Measurements from ENCODE around the gene MC1R. TPM values are rescaled to one million over a fixed set of nuclear protein-coding genes. Genes with fewer than 3 reads are reported as not detected.
"Not testable (repeated sequence)": the region's sequence is repeated elsewhere in the genome, so short reads cannot be mapped to it uniquely, and the experiment has no call there.

Gene MC1R
- total and polyA plus RNA-seq, 2 of the 8 experiments (the other 6 are each of a cell fraction or from before 2014, with no cell fraction given): 2.2 to 2.9 TPM

- H3K9ac ChIP-seq (replicated peaks in 1 of 4; ENCODE audit: extremely low read depth in 1 of 4, low read depth in 3 of 4, low read length in 3 of 4); H3K14ac ChIP-seq (ENCODE audit: insufficient read length); H3K4me3 ChIP-seq (ENCODE audit: extremely low read depth in 1 of 4, insufficient read depth in 2 of 4, low read depth in 3 of 4, low read length in 4 of 4); H4K5ac ChIP-seq (ENCODE audit: insufficient read length, low read depth, low read length); H2BK120ac ChIP-seq (replicated peaks; ENCODE audit: low read depth, low read length); CTCF ChIA-PET (ENCODE audit: partially characterized antibody); H3K23ac ChIP-seq (ENCODE audit: insufficient read length); H3K4me2 ChIP-seq (ENCODE audit: insufficient read depth in 1 of 2, low read depth in 2 of 2, low read length in 2 of 2); H3K18ac ChIP-seq (ENCODE audit: extremely low read depth, low read length); H2AK5ac ChIP-seq (ENCODE audit: low read depth, low read length); FAIRE-seq; H2BK15ac ChIP-seq (ENCODE audit: low read length); H2AFZ ChIP-seq (ENCODE audit: low read length); H3K4ac ChIP-seq (replicated peaks; ENCODE audit: insufficient read length, low read depth, low read length); H3K9me3 ChIP-seq (ENCODE audit: insufficient read depth in 2 of 2, low read depth in 1 of 2, low read length in 1 of 2); H3K23me2 ChIP-seq (ENCODE audit: low read depth, low read length); H3K56ac ChIP-seq (replicated peaks; ENCODE audit: insufficient read length, low read depth, low read length); H2BK12ac ChIP-seq (ENCODE audit: low read depth, low read length); H3K4me1 ChIP-seq (replicated peaks in 1 of 4; ENCODE audit: control insufficient read depth in 3 of 4, insufficient read depth in 4 of 4, low read length in 3 of 4); H3K27ac ChIP-seq (ENCODE audit: low read depth, low read length); H4K8ac ChIP-seq (ENCODE audit: extremely low read depth, insufficient read depth, low read length); H2BK5ac ChIP-seq (ENCODE audit: low read depth, low read length); H4K91ac ChIP-seq (replicated peaks; ENCODE audit: insufficient read length, low read length); H2BK20ac ChIP-seq (ENCODE audit: low read length); H3K27me3 ChIP-seq (replicated peaks in 1 of 4; ENCODE audit: control insufficient read depth in 3 of 4, extremely low read depth in 1 of 4, insufficient read depth in 3 of 4, low read length in 3 of 4); DNase-seq (ENCODE audit: low read depth in 1 of 2, low spot score in 2 of 2): not testable (repeated sequence)
- H3K36me3 ChIP-seq (ENCODE audit: control insufficient read depth in 2 of 4, insufficient read depth in 4 of 4, low read length in 3 of 4): peaks cover 7 to 36% (median 16%) of the 10 kb centered on the region in 4 experiments
- POLR2A ChIA-PET (ENCODE audit: partially characterized antibody): interaction anchor here (0.7 kb wide), 1 partner anchor 112 kb away, joined by 3 read pairs; no protein-coding TSS in a partner anchor
- WGBS, 2 experiments (ENCODE audit: extremely low coverage in 1 of 2, insufficient coverage in 1 of 2, insufficient read length in 1 of 2, insufficient replicate concordance in 2 of 2, low coverage in 1 of 2, low lambda C conversion rate in 2 of 2, missing lambda C conversion rate in 1 of 2): 96% methylated on average over 27 of the region's 28 CpGs; no CpG with 5 or more reads in 1 of the 2 experiments
- peaks cover 3 to 46% of the 10 kb centered on the region in 2 experiments for H3K79me2 ChIP-seq (ENCODE audit: control insufficient read depth in 1 of 2, insufficient read depth in 2 of 2, low read length in 2 of 2)
- H4K20me1 ChIP-seq (replicated peaks in 1 of 2; ENCODE audit: control insufficient read depth in 1 of 2, insufficient read depth in 2 of 2, low read length in 2 of 2): peaks cover 0 to 14% of the 10 kb centered on the region in 2 experiments
- peaks cover 12% of the 10 kb centered on the region for H3K79me1 ChIP-seq (ENCODE audit: low read depth, low read length)
Measured at GRCh38 chr16:89879123-89879522, 39.5 kb upstream of the MC1R start.
